ENCODE data around the gene F7.
"Not testable (repeated sequence)": the region's sequence is repeated elsewhere in the genome, so short reads cannot be mapped to it uniquely, and the experiment has no call there.

Gene F7

DNA sequence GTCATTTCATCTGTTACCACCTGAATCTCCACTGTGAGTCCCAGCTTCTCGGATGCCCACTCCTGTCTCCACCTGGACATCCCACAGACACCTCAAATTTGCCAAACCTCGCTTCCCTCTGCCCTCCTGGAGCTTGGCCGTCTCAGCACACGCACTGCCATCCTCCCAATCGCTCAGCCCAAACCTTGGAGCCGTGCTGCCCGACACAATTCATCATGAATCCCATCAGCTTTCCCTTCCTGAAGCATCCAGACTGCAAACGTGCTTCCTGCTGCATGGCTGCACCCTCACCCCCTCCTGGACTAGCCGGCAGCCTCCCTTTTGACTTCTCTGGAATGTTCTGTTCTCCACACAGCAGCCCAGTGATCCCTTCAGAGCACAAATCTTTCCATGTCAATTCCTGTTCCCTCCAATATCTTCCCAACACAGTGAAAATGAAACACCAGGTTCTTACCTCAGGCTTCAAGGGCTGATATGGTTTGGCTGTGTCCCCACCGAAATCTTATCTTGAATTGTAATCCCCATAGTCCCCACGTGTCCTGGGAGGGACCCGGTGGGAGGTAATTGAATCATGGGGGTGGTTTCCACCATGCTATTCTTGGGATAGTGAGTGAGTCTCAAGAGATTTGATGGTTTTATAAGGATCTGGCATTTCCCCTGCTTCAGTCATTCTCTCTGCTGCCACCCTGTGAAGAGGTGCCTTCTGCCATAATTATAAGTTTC, 51.8 kb downstream of the F7 start:
- no peak for DNase-seq

DNA sequence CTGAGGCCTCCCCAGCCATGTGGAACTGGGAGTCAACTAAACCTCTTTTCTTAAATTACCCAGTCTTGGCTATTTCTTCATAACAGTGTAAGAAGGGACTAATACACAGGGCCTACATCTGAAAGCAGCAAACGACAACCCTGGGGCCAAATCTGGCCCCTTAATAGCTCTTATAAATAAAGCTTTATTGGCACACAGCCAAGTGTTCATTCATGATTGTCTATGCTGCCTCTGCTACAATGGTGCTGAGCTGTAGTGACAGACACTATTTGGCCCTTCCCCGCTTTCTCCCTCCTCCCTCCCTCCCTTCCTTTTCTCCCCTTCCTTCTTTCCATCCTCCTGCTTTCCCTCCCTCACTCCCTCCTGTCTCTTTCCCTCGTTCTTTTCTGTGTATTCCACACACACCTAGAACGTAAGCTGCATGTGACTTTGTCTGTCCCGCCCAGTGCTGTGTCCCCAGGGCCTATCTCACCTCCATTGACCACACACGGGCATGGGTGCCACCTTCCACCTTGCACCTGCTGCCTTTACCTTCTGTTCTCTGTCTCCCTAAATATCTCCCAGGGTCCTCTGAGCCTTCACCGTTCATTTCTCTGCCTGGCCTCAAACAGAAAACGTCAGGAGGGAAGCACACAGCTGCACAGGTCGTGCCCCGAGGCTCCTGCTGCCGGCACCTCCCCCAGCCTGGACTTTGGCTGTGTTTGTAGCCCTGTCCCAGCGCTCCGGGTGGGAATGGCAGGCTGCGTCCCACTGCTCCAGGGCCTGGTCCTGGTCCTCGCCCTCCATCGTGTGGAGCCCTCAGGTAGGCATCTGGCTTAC, 52.5 kb downstream of the F7 start, which contains the start of gene PROZ:
Gene PROZ (plus strand): TSS at position 720 of the 819 bp plus-strand sequence. CDS start 13 bp downstream, at position 733.
- DNase-seq: no peak

DNA sequence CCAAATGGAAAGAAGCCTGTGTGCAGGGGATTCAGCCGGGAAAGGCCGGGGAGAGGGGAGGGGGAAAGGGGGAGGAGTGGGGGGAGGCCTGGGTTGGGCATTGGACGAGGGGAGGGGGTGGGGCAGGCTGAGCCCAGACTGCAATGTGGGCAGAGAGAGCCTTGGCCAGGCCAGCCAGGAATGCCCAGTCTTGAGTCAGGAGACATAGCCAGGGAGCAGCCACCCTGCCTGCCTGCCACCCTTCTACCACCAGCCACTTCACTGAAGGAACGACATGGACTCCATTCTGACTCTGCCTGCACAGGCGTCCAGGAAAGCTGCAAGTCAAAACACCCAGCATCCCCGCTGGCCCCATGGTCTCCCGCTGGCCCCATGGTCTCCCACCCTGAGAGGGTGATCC, 53.4 kb downstream of the F7 start:
- DNase-seq: no peak

GRCh38 chr13:113159701-113160100, 54.1 kb downstream of the F7 start:
- no peak for DNase-seq

DNA sequence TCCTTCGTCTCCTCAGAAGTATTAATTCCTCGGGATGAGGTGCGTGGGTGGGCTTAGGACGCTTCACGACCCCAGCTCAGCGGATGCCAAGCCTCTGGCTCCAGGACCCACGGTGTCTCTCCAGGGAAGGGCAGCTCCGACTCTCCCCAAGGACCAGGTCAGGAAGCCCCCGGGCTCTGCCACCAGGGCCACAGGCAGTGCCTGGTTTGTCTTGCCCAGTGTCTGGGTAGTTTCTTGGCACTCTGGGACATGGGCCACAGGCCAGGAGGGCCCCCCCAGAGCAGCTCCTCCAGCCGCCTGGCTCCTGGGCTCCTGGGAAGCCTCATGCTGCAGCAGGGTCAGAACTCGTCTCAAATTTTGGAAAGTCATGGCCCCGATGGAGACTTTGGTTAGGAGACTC, 55.4 kb downstream of the F7 start:
- no peak for DNase-seq

DNA sequence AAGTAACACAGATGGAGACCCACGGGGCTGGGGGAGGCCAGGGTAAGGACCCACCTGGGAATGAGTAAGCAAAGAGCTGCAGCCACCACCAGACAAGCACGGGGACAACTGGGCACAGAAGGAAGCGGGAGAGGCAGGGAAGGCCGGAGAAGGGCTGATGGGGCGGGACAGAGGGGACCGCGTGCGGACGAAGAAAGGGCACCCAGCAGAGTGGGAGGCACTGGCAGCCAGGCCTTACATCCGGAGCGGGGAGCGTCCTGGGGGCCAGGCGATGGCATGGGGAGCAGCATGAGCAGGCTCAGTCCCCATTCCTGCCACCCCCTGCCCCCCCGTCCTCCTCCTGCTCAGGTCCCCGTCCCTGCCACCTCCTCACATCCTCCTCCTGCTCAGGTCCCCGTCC, 55.8 kb downstream of the F7 start:
- DNase-seq: no peak

- not testable (repeated sequence) for DNase-seq
These were observed 56.4 kb downstream of the F7 start for GRCh38 chr13:113161975-113162374.

- no peak for DNase-seq
These were observed 57.4 kb downstream of the F7 start for GRCh38 chr13:113162783-113163685.

DNA sequence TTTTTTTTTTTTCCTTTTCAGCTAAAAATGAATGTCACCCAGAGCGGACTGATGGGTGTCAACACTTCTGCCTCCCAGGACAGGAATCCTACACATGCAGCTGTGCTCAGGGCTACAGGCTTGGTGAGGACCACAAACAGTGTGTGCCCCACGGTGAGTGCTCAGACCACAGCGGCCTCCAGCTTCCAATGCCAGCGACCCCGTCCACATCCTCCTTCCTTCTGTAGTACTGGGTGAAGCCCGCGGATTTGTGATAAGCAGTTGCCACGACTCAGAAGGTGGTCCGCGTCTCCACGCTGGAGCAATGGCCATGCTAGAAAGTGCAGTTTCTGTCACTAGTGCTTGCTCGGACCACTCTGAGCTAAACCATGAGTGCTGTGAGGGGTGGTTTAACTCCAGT, 58.9 kb downstream of the F7 start:
- no peak for DNase-seq

- DNase-seq: no peak
These were observed 60.7 kb downstream of the F7 start for GRCh38 chr13:113166266-113166665.

GRCh38 chr13:113166681-113167080, 61.1 kb downstream of the F7 start:
- DNase-seq: no peak

DNA sequence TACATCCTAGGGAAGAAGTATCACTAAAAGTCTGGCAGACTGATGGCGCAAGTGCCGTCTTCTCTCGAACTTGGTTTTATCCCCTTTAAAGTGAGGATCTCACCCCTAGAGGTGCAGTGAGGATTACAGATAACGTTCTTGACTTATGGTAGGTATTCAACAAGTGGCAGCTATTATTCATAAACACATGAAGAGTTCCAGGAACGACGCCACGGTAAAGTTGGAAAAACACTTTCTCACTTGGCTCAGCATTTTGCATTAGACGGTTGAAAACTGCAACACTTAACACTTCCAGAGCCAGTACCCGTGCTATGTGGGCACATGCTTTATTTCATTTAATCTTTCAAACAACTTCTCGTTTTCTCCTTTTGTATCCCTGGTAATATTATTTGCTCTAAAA, 61.6 kb downstream of the F7 start:
- no peak for DNase-seq

GRCh38 chr13:113167575-113167974, 62.0 kb downstream of the F7 start:
- DNase-seq: no peak

DNA sequence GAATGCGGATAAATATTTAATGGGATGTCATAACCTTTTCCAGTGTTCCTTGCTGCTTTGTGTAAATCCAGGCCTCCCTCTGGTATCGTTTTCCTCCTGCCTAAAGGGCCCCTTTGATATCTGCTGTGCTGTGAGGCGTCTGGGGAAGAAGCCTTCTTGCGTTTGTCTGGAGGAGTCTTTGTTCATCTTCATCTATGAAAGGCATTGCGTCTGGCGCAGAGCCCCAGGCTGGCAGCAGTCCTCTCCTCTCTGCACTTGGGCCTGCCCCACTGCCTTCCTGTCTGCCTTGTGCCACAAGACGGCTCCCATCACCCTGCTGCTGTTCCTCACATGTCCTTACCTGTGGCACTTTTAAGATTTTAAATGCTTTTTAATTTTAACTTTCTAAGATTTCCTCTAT, 62.6 kb downstream of the F7 start:
- DNase-seq: no peak

DNA sequence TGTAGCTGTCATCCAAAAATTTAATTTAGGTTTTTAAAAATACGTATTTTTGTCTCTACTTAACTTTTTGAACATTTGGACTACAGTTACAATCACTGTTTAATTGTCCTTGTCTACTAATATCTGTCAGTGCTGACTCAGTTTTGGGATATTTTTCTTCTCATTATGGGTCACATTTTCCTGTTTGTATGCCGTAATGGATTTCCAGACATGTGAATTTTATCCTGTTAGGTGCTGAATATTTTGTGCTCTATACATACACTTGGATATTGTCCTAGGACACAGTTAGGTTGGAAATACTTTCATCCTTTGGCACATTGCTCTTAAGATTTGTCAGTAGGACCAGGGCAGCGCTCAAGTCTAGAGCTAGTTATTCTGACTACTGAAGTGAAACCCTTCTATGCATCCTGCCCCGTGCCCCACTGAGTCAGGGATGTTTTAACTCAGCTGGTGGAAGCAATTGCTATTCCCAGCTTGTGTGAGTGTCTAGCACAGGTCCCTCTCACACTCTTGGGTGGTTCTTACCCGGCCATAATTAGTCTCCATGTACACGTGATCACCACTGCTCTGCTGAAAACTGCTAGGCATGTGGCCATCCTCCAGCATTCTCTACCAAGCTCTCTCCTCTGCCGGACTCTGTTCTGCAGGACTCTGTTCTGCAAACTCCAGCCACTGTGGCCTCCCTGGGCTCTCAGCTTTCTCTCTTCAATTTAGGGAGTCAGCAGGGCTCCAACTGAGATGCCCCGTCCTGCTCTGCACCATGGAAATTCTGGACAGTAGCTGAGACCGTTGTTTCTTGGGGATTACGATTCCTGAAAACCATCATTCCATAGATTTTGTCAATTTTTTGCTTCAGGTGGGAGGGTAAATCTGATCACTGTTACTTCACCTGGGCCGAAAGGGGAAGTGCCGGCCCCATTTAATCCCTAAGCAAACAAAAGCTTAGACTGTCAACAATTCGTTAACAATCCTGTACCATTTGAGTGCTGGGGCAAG, 64.0 kb downstream of the F7 start:
- DNase-seq: no peak
